Suppressor macrophage treated with lipopolysaccharide for 4 hours (primary cell): ENCODE results near the gene ETNK1.
"Not testable (repeated sequence)": the region's sequence is repeated elsewhere in the genome, so short reads cannot be mapped to it uniquely, and the experiment has no call there.

Experiments
- DNase-seq: peaks from one replicate; pipeline ENCODE4 v3.0.0-alpha.2; 2020

ETNK1 gene

DNA sequence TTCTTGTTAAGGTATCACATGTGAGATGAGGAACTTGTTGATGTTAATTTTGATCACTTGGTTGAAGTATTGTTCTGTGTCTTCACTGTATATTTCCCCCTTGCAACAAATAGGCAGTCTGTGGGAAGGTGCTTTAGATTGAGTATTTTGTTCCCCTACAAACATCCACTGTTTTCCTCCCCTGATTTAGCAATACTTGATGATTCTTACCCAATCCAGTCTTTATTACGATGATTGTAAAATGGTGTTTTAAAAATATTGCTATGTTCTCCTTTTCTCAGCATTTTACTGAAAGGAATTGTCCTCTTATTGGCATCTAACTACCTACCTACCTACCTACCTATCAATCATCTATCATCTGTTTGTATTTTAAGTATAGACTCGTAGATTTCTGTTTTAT, 66.3 kb downstream of the ETNK1 start:
- no peak for DNase-seq

- DNase-seq, result not testable (repeated sequence)
Measured at GRCh38 chr12:22692467-22692866, 67.5 kb downstream of the ETNK1 start.

- DNase-seq, result no peak
Measured at GRCh38 chr12:22692964-22693555, 68.1 kb downstream of the ETNK1 start.

GRCh38 chr12:22698576-22698975, 73.6 kb downstream of the ETNK1 start:
- no peak for DNase-seq

GRCh38 chr12:22699705-22700104, 74.7 kb downstream of the ETNK1 start:
- DNase-seq, result not testable (repeated sequence)

DNA sequence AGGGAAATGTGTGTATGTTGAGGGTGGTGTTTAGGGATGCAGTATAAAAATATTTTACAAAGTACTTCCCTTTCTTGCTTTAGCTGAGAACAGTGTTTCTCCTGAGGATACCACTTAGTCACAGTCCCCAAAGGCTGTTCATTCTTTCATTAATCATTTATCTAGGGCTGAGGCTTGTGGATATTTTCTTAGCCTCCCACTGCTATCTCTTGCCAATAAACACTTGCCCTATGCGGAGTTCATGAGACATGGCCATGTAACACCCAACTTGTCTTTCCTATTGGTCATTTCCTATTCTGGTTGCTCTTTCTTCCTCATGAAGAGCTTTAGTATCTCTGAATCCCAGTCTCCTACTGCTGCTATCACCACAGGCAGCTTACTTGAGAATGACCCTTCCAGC, 75.1 kb downstream of the ETNK1 start:
- no peak for DNase-seq

- not testable (repeated sequence) for DNase-seq
Measured at GRCh38 chr12:22701216-22701809, 76.3 kb downstream of the ETNK1 start.

- DNase-seq, result no peak
Measured at GRCh38 chr12:22702690-22703089, 77.7 kb downstream of the ETNK1 start.

DNA sequence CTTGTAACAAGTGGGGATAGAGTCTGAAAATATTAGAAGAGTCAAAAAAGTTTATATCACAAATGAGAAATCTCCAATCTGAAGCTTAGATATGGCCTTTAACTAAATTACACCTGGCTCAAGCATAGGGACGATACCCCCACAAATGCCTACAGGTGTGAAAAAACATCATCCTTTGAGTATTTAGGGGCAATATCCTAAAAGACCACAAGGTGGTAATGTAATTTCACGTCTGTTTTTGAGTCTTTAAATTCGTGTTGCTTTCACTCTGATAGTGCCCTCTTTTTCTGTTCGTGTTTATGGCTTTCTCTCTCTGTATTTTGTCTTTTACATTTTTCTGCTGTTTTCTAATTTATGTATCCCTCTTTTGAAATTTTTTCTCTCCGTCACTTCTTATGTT, 84.3 kb downstream of the ETNK1 start:
- peak; percentile 22 for DNase-seq

GRCh38 chr12:22712083-22712482, 87.1 kb downstream of the ETNK1 start:
- DNase-seq, result no peak

GRCh38 chr12:22715254-22715653, 90.3 kb downstream of the ETNK1 start:
- DNase-seq, result no peak

GRCh38 chr12:22719745-22720144, 94.8 kb downstream of the ETNK1 start:
- no peak for DNase-seq

DNA sequence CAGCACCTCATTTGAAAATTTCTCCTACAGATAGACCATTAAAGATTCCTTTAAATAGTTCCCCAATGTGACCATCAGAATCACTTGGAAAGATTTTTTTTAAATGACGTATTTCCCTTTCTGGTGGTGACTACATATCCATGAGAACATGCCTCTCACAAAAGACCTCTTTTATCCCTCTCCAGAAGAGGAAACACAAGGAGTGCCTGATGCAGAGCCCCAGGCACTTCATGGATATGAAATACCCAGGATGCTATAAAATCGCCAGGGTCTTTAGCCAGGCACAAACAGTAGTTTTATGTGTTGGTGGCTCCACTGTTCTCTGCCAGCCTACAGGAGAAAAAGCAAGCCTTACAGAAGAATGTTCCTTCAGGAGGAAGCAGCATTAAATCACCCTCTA, 97.1 kb downstream of the ETNK1 start:
- no peak for DNase-seq

DNA sequence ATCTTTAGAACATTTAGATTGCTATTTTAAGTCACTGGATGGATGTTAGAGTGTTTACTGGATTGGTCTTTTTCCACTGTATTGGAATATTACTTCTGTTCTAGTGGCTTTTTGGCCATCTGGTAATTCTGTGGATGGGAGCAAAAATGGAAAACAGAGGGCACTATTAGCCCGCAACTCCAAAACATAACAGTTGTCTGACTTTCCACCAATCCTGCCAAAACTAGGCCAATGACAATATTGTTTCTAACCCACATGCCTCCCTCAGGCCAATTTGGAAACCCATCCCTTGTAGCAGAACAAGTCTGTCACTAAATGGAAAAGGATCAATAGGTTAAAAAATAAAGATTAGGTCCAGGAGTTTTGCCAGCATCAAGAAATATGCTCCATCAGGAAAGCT, 97.8 kb downstream of the ETNK1 start:
- DNase-seq, result no peak

- DNase-seq, result peak; percentile 19
Measured at GRCh38 chr12:22728987-22729386, 104.0 kb downstream of the ETNK1 start.

GRCh38 chr12:22729431-22729956, 104.5 kb downstream of the ETNK1 start:
- no peak for DNase-seq

GRCh38 chr12:22729957-22730443, 105.0 kb downstream of the ETNK1 start:
- DNase-seq, result peak; percentile 87

GRCh38 chr12:22731236-22731635, 106.3 kb downstream of the ETNK1 start:
- no peak for DNase-seq

GRCh38 chr12:22733756-22734155, 108.8 kb downstream of the ETNK1 start:
- DNase-seq, result no peak

- DNase-seq, result no peak
Measured at GRCh38 chr12:22738945-22739344, 114.0 kb downstream of the ETNK1 start.
